NCI-H345 treated with DMSO at 0.1 percent for 48 hours (cell line): ENCODE results near the gene POLR3G.

Experiments used
- DNase-seq: peaks from one replicate; lab custom pipeline; 2025; ENCODE audit not compliant: unreplicated experiment; lab: John Stamatoyannopoulos, UW

POLR3G gene

GRCh38 chr5:90503596-90503995, 28.9 kb downstream of the POLR3G start:
- no peak for DNase-seq

- no peak for DNase-seq
Measured at GRCh38 chr5:90504743-90505142, 30.1 kb downstream of the POLR3G start.

GRCh38 chr5:90506221-90506620, 31.6 kb downstream of the POLR3G start:
- no peak for DNase-seq

GRCh38 chr5:90510438-90510837, 35.8 kb downstream of the POLR3G start:
- DNase-seq: no peak

GRCh38 chr5:90514520-90514919, 39.9 kb downstream of the POLR3G start:
- no peak for DNase-seq

- peak; percentile 82 for DNase-seq
Measured at GRCh38 chr5:90518661-90519060, 44.0 kb downstream of the POLR3G start.

- peak; percentile 86 for DNase-seq
Measured at GRCh38 chr5:90519081-90519480, 44.4 kb downstream of the POLR3G start.

GRCh38 chr5:90528601-90529193, 54.0 kb downstream of the POLR3G start:
- DNase-seq: no peak

GRCh38 chr5:90529194-90529938, 54.7 kb downstream of the POLR3G start, which contains the start of gene LYSMD3:
Gene LYSMD3, minus strand, starts transcription at chr5:90529584. Its CDS starts 4,295 bp downstream, at chr5:90525289.
- peak; percentile 77 for DNase-seq

GRCh38 chr5:90529939-90530677, 55.4 kb downstream of the POLR3G start:
- peak; percentile 47 for DNase-seq

- DNase-seq: no peak
Measured at GRCh38 chr5:90530736-90531487, 56.2 kb downstream of the POLR3G start.

GRCh38 chr5:90533794-90534193, 59.1 kb downstream of the POLR3G start:
- no peak for DNase-seq

GRCh38 chr5:90534922-90535321, 60.3 kb downstream of the POLR3G start:
- DNase-seq: no peak

GRCh38 chr5:90542827-90543519, 68.3 kb downstream of the POLR3G start:
- DNase-seq: no peak

GRCh38 chr5:90545511-90545910, 70.8 kb downstream of the POLR3G start:
- DNase-seq: no peak

GRCh38 chr5:90546216-90546837, 71.7 kb downstream of the POLR3G start:
- no peak for DNase-seq

GRCh38 chr5:90547072-90547536, 72.4 kb downstream of the POLR3G start:
- DNase-seq: no peak

GRCh38 chr5:90548069-90548593, 73.5 kb downstream of the POLR3G start:
- peak; percentile 48 for DNase-seq

- no peak for DNase-seq
Measured at GRCh38 chr5:90549223-90549622, 74.6 kb downstream of the POLR3G start.
